ENCODE measurements around the gene FBXW8. TPM values are rescaled to one million over a fixed set of nuclear protein-coding genes. Genes with fewer than 3 reads are reported as not detected.

FBXW8 gene
- polyA plus RNA-seq, 3 donors, result 2.0 to 5.2 (median 2.7) TPM

GRCh38 chr12:117079487-117079886 lies 168.7 kb downstream of the FBXW8 start:
- Histone ChIP-seq H3K9me3 (replicated peaks in 1 of 2; ENCODE audit: control insufficient read depth in 1 of 2, insufficient read depth in 1 of 2, low read length in 2 of 2) (peaks cover 0 to 4% of the 10 kb centered on the region in 2 donors), H3K4me1 (ENCODE audit: control insufficient read depth in 1 of 2, insufficient read depth in 2 of 2, low read length in 2 of 2) (peaks cover 7 to 8% of the 10 kb centered on the region in 2 donors), H3K27ac (ENCODE audit: low read depth in 1 of 2, low read length in 2 of 2) (no peak overlapping the region), H3K4me3 (replicated peaks in 1 of 3; ENCODE audit: low read depth in 2 of 3, low read length in 3 of 3) (no peak overlapping the region), H4K20me1 (ENCODE audit: insufficient read depth, low read length) (peaks cover 14% of the 10 kb centered on the region), H3K4me2 (replicated peaks; ENCODE audit: extremely low read depth, low read length, poor library complexity, severe bottlenecking) (no peak overlapping the region), H2AFZ (ENCODE audit: insufficient read depth, low read depth, low read length, poor library complexity, severe bottlenecking) (no peak overlapping the region), H3K27me3 (ENCODE audit: control insufficient read depth in 2 of 2, insufficient read depth in 2 of 2, low read length in 2 of 2) (no peaks in the 10 kb centered on the region), H3K36me3 (replicated peaks in 1 of 2; ENCODE audit: control insufficient read depth in 1 of 2, insufficient read depth in 2 of 2, low read length in 2 of 2) (peaks cover 0 to 19% of the 10 kb centered on the region in 2 donors), H3K9ac (ENCODE audit: insufficient read depth, low read length, poor library complexity, severe bottlenecking) (no peak overlapping the region), H3K79me2 (ENCODE audit: insufficient read depth, low read length) (peaks cover 83% of the 10 kb centered on the region)
- WGBS (ENCODE audit: insufficient coverage), result no CpG with 5 or more reads among the region's 4 CpGs
- H3K27ac Mint-ChIP-seq, result no peak overlapping the region
- peaks cover 16 to 48% of the 10 kb centered on the region in 2 donors for H3K36me3 Mint-ChIP-seq
- no peak for DNase-seq
- no peak overlapping the region for H3K4me3 Mint-ChIP-seq
- intact Hi-C loops (cut with micrococcal nuclease), result no loop called here
- peaks cover 0 to 2% (median 0%) of the 10 kb centered on the region in 3 donors for H3K27me3 Mint-ChIP-seq (ENCODE audit: low read depth in 3 of 3)
- peaks cover 0 to 6% (median 3%) of the 10 kb centered on the region in 7 donors for H3K9me3 Mint-ChIP-seq
- TF ChIP-seq, protein P1, sequence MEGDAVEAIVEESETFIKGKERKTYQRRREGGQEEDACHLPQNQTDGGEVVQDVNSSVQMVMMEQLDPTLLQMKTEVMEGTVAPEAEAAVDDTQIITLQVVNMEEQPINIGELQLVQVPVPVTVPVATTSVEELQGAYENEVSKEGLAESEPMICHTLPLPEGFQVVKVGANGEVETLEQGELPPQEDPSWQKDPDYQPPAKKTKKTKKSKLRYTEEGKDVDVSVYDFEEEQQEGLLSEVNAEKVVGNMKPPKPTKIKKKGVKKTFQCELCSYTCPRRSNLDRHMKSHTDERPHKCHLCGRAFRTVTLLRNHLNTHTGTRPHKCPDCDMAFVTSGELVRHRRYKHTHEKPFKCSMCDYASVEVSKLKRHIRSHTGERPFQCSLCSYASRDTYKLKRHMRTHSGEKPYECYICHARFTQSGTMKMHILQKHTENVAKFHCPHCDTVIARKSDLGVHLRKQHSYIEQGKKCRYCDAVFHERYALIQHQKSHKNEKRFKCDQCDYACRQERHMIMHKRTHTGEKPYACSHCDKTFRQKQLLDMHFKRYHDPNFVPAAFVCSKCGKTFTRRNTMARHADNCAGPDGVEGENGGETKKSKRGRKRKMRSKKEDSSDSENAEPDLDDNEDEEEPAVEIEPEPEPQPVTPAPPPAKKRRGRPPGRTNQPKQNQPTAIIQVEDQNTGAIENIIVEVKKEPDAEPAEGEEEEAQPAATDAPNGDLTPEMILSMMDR (IDR thresholded peaks at IDR 0.05), result no peak
- peaks cover 22% of the 10 kb centered on the region for H3K4me1 Mint-ChIP-seq

DNA sequence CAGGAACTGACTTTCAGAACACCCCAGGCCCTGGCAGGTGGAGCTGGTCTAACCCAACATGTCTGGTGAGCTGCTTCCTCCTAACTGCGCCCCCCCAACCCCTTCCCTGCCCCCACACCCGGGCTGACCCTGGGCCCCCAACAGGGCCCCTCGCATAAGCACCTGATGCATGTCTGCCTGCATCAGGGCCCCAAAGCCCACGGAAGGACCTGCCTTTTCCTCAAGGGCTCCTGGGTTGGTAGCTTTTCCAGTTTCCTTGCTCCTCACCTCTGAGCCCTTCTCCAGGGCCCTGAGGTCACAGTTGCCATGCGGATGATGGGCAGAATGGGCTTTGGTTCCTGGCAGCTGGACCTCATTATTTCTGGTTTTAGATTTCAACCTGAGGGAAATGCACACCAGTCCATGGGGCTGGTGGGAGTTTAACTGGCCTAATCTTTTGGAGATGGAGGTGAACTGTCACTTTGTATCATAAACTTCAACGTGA lies 170.0 kb downstream of the FBXW8 start:
- H3K36me3 Mint-ChIP-seq, result peaks cover 14 to 38% of the 10 kb centered on the region in 2 donors
- Histone ChIP-seq H3K9ac (ENCODE audit: insufficient read depth, low read length, poor library complexity, severe bottlenecking) (no peak overlapping the region), H3K79me2 (ENCODE audit: insufficient read depth, low read length) (peaks cover 89% of the 10 kb centered on the region), H3K27me3 (ENCODE audit: control insufficient read depth in 2 of 2, insufficient read depth in 2 of 2, low read length in 2 of 2) (no peaks in the 10 kb centered on the region), H4K20me1 (ENCODE audit: insufficient read depth, low read length) (peaks cover 26% of the 10 kb centered on the region), H3K4me1 (ENCODE audit: control insufficient read depth in 1 of 2, insufficient read depth in 2 of 2, low read length in 2 of 2) (peaks cover 7 to 8% of the 10 kb centered on the region in 2 donors), H3K4me3 (replicated peaks in 1 of 3; ENCODE audit: low read depth in 2 of 3, low read length in 3 of 3) (no peak overlapping the region), H2AFZ (ENCODE audit: insufficient read depth, low read depth, low read length, poor library complexity, severe bottlenecking) (no peak overlapping the region), H3K27ac (ENCODE audit: low read depth in 1 of 2, low read length in 2 of 2) (no peak overlapping the region), H3K9me3 (replicated peaks in 1 of 2; ENCODE audit: control insufficient read depth in 1 of 2, insufficient read depth in 1 of 2, low read length in 2 of 2) (peaks cover 0 to 4% of the 10 kb centered on the region in 2 donors), H3K4me2 (replicated peaks; ENCODE audit: extremely low read depth, low read length, poor library complexity, severe bottlenecking) (no peak overlapping the region), H3K36me3 (replicated peaks in 1 of 2; ENCODE audit: control insufficient read depth in 1 of 2, insufficient read depth in 2 of 2, low read length in 2 of 2) (peaks cover 0 to 9% of the 10 kb centered on the region in 2 donors)
- TF ChIP-seq, protein P1 (IDR thresholded peaks at IDR 0.05), result no peak
- H3K27ac Mint-ChIP-seq, result peak overlapping the region in 2 of 7 donors; percentile 57 to 73
- H3K27me3 Mint-ChIP-seq (ENCODE audit: low read depth in 3 of 3), result peaks cover 0 to 3% (median 2%) of the 10 kb centered on the region in 3 donors
- H3K4me1 Mint-ChIP-seq, result peaks cover 22% of the 10 kb centered on the region
- no peak overlapping the region for H3K4me3 Mint-ChIP-seq
- no peak for DNase-seq
- intact Hi-C loops (cut with micrococcal nuclease), result no loop called here
- H3K9me3 Mint-ChIP-seq, result peaks cover 0 to 6% (median 3%) of the 10 kb centered on the region in 7 donors
- 4% methylated on average over 4 of the region's 6 CpGs for WGBS (ENCODE audit: insufficient coverage)

Other genes with a start within 250 kb of the FBXW8 start
- gene SPRING1, start 172.9 kb upstream of the FBXW8 start, polyA plus RNA-seq, result 10 to 100 TPM in 2 of 3 donors, 1 to 10 TPM in 1; 6.3 to 19.3 (median 15.6) TPM
- gene RNFT2, start 172.6 kb upstream of the FBXW8 start, polyA plus RNA-seq, result under 1 TPM in 1 of 3 donors, not detected in 2; 0.05 TPM
- under 1 TPM in 1 of 3 donors, not detected in 2; 0.15 TPM for gene HRK, start 29.5 kb upstream of the FBXW8 start, polyA plus RNA-seq
- gene TESC, start 188.5 kb downstream of the FBXW8 start, polyA plus RNA-seq, result 100 to 1,000 TPM in 2 of 3 donors, 10 to 100 TPM in 1; 61.4 to 138 (median 105) TPM

Measured in CD14-positive monocyte (primary cell).